MM.1S (cell line): ENCODE data around the gene RPS3.

Experiments
- CTCF ChIP-seq: fragments of 300-600 bp; sonication (generic); IDR thresholded peaks from 2 replicates; pipeline ENCODE4 v1.5.1; 2016; ENCODE audit warnings: antibody characterized with exemption, low read length, mixed read lengths
- EZH2 ChIP-seq: fragments of 300-600 bp; sonication (generic); optimal IDR thresholded peaks from 2 replicates; pipeline ENCODE3; 2017; ENCODE audit warnings: low read depth, mild to moderate bottlenecking, antibody characterized with exemption, low read length, mixed read lengths
- EZH2phosphoT487 ChIP-seq: fragments of 300-600 bp; sonication (generic); IDR thresholded peaks from 2 replicates; pipeline ENCODE4 v1.6.1; 2018; ENCODE audit warnings: antibody characterized with exemption, low read length

GRCh38 chr11:75449776-75450175 is 50.5 kb downstream of the RPS3 start:
- TF ChIP-seq CTCF (no peak), EZH2phosphoT487 (no peak), EZH2 (no peak)
